ENCODE measurements around the gene STRIP2. TPM values are rescaled to one million over a fixed set of nuclear protein-coding genes. Genes with fewer than 3 reads are reported as not detected.
"Not testable (repeated sequence)": the region's sequence is repeated elsewhere in the genome, so short reads cannot be mapped to it uniquely, and the experiment has no call there.

STRIP2 gene
- total RNA-seq, 1 experiment from 2014 or later: 9.9 TPM

DNA sequence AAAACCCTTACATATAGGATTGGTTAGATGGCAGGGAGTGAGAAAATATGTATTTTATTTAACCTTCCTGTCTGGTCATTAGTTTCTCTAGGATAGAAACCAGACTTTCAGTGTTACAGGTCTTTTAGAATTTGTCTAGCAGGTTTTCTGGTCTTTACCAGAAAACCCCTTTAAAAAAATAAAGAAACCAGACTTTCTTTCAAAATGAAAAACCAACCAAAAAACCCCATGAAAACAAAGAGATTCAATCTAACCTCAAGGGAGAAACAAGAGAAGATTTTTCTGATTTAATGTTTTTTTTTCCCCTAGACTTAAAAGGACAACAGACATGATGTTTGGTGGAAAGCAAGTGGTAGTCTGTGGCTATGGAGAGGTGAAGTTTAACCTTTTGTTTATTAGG is 28.7 kb upstream of the STRIP2 start:
- no peak overlapping the region for H4K91ac ChIP-seq (ENCODE audit: insufficient read length, low read depth, low read length)
- H3K27me3 ChIP-seq (ENCODE audit: insufficient read depth, low read length): no peaks in the 10 kb centered on the region
- no peak for TF ChIP-seq CTCF (conservative IDR thresholded peaks at IDR 0.05)
- H3T11ph ChIP-seq (ENCODE audit: low read length): no peak overlapping the region
- no peaks in the 10 kb centered on the region for H4K20me1 ChIP-seq (ENCODE audit: control insufficient read depth, insufficient read depth, insufficient read length)
- no peaks in the 10 kb centered on the region for H3K9me3 Mint-ChIP-seq
- H3K9me3 ChIP-seq (ENCODE audit: control insufficient read depth, low read depth, low read length): no peaks in the 10 kb centered on the region
- H2BK15ac ChIP-seq (ENCODE audit: low read depth, low read length): no peak overlapping the region
- no peak overlapping the region for H3K23ac ChIP-seq (ENCODE audit: insufficient read length, low read depth, low read length)
- H2AFZ ChIP-seq (ENCODE audit: low read length): no peak overlapping the region
- no peak overlapping the region for H3K9ac ChIP-seq (ENCODE audit: extremely low read depth, insufficient read length, low read length)
- no peak overlapping the region for H2AK5ac ChIP-seq (ENCODE audit: insufficient read length, low read length)
- H2BK20ac ChIP-seq (ENCODE audit: low read depth, low read length, poor library complexity, severe bottlenecking): no peak overlapping the region
- H3K27ac Mint-ChIP-seq: no peak overlapping the region
- H3K4ac ChIP-seq (ENCODE audit: low read depth, low read length): no peak overlapping the region
- H3K23me2 ChIP-seq (ENCODE audit: insufficient read length, low read depth, low read length, poor library complexity, severe bottlenecking): no peaks in the 10 kb centered on the region
- H3K4me1 ChIP-seq (ENCODE audit: insufficient read depth, low read length): no peaks in the 10 kb centered on the region
- no peak overlapping the region for H2BK5ac ChIP-seq (ENCODE audit: insufficient read length, low read length)
- H3K27ac ChIP-seq (ENCODE audit: insufficient read length, low read depth, low read length): no peak overlapping the region
- no peak overlapping the region for H4K5ac ChIP-seq (ENCODE audit: insufficient read length, low read depth, low read length)
- no peak overlapping the region for H3K4me3 Mint-ChIP-seq
- H3K4me2 ChIP-seq (ENCODE audit: insufficient read depth, insufficient read length, low read length): no peak overlapping the region
- peaks cover 6 to 22% (median 8%) of the 10 kb centered on the region in 3 experiments; a peak in 5 of 7 replicates for H3K36me3 Mint-ChIP-seq (ENCODE audit: insufficient read depth in 1 of 3, low read depth in 3 of 3)
- no peak overlapping the region for H3K14ac ChIP-seq (ENCODE audit: insufficient read depth, low read length)
- no peak overlapping the region for H3K18ac ChIP-seq (ENCODE audit: insufficient read length, low read depth, low read length)
- no peaks in the 10 kb centered on the region for H3K79me2 ChIP-seq (ENCODE audit: insufficient read depth, low read length)
- H3K4me1 Mint-ChIP-seq: peaks cover 13 to 22% of the 10 kb centered on the region in 2 experiments
- DNase-seq: no peak
- no peaks in the 10 kb centered on the region for H3K27me3 Mint-ChIP-seq (ENCODE audit: low read depth)
- H3K56ac ChIP-seq (ENCODE audit: insufficient read length, low read depth, low read length): no peak overlapping the region
- H2BK120ac ChIP-seq (ENCODE audit: low read depth, low read length, poor library complexity, severe bottlenecking): no peak overlapping the region
- no peak overlapping the region for H2BK12ac ChIP-seq (ENCODE audit: insufficient read length, low read depth, low read length)
- no peaks in the 10 kb centered on the region for H3K79me1 ChIP-seq (ENCODE audit: insufficient read depth, low read depth, low read length, poor library complexity, severe bottlenecking)
- H4K8ac ChIP-seq (replicated peaks; ENCODE audit: insufficient read length, low read depth, low read length): no peak overlapping the region

- H2BK5ac ChIP-seq (ENCODE audit: insufficient read length, low read length); H3K9ac ChIP-seq (ENCODE audit: extremely low read depth, insufficient read length, low read length): not testable (repeated sequence)
These were observed 24.0 kb upstream of the STRIP2 start for GRCh38 chr7:129410238-129410637.

More at GRCh38 chr7:129410238-129410637, 24.0 kb upstream of the STRIP2 start:
- H3K4me1 Mint-ChIP-seq; H3K4me3 Mint-ChIP-seq; DNase-seq; H4K20me1 ChIP-seq (ENCODE audit: control insufficient read depth, insufficient read depth, insufficient read length); H3K4me2 ChIP-seq (ENCODE audit: insufficient read depth, insufficient read length, low read length); H3K27me3 Mint-ChIP-seq (ENCODE audit: low read depth); H3K9me3 ChIP-seq (ENCODE audit: control insufficient read depth, low read depth, low read length); H2BK120ac ChIP-seq (ENCODE audit: low read depth, low read length, poor library complexity, severe bottlenecking); H2AFZ ChIP-seq (ENCODE audit: low read length); H2BK20ac ChIP-seq (ENCODE audit: low read depth, low read length, poor library complexity, severe bottlenecking); H4K5ac ChIP-seq (ENCODE audit: insufficient read length, low read depth, low read length); H3K23me2 ChIP-seq (ENCODE audit: insufficient read length, low read depth, low read length, poor library complexity, severe bottlenecking); H3K27me3 ChIP-seq (ENCODE audit: insufficient read depth, low read length); H2AK5ac ChIP-seq (ENCODE audit: insufficient read length, low read length); H4K91ac ChIP-seq (ENCODE audit: insufficient read length, low read depth, low read length); H3K79me2 ChIP-seq (ENCODE audit: insufficient read depth, low read length); H3K14ac ChIP-seq (ENCODE audit: insufficient read depth, low read length); H3K4me1 ChIP-seq (ENCODE audit: insufficient read depth, low read length); H3K23ac ChIP-seq (ENCODE audit: insufficient read length, low read depth, low read length); H2BK15ac ChIP-seq (ENCODE audit: low read depth, low read length); H3K79me1 ChIP-seq (ENCODE audit: insufficient read depth, low read depth, low read length, poor library complexity, severe bottlenecking); H3K56ac ChIP-seq (ENCODE audit: insufficient read length, low read depth, low read length); H3K4ac ChIP-seq (ENCODE audit: low read depth, low read length); H4K8ac ChIP-seq (replicated peaks; ENCODE audit: insufficient read length, low read depth, low read length); H3T11ph ChIP-seq (ENCODE audit: low read length); H2BK12ac ChIP-seq (ENCODE audit: insufficient read length, low read depth, low read length); H3K27ac Mint-ChIP-seq; H3K9me3 Mint-ChIP-seq; H3K18ac ChIP-seq (ENCODE audit: insufficient read length, low read depth, low read length); H3K27ac ChIP-seq (ENCODE audit: insufficient read length, low read depth, low read length): not testable (repeated sequence)
- no CpG with 5 or more reads among the region's 8 CpGs for WGBS (ENCODE audit: extremely low coverage, insufficient read length, low lambda C conversion rate)
- peaks cover 12 to 34% (median 21%) of the 10 kb centered on the region in 3 experiments; a peak in 6 of 7 replicates for H3K36me3 Mint-ChIP-seq (ENCODE audit: insufficient read depth in 1 of 3, low read depth in 3 of 3)
